ENCODE measurements around the gene SSBP3.
"Not testable (repeated sequence)": the region's sequence is repeated elsewhere in the genome, so short reads cannot be mapped to it uniquely, and the experiment has no call there.

SSBP3 gene

DNA sequence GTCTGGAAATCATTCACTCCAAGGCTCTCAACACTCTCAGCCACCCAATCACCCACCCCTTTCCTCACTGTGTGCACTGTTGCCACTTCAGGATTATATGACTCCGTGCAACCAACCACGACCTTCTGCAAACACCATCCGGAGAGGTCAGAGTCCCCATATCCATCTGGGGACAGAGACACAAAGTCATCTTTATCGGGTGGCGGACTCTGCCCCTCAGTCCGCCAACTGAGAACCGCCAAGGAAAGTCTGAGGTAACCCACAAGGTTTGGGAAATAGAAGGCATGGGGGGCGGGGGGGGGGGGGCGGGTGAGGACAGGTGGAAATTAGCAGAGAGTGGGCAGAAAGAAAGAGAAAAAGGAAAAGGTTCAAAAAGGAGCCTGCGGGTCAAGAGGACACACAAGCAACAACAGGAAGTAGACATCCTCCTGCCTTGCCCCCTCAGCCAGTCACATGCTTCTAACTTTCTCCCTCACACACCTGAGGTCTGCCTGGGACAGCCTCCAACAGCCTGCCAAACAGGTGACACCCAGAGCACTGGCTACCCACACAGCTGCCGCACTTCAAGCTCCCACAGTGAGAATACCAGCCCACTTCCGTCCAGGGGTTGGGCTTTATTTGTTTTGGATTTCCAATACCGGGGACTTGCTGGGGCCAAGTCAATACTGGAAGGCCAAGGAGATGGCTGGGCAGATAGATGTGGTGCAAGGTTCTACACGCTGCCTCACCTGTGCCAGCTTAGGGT is 58.1 kb downstream of the SSBP3 start:
- peak; percentile 94 for DNase-seq

- no peak for DNase-seq
Measured at GRCh38 chr1:54347261-54347954, 58.8 kb downstream of the SSBP3 start.

GRCh38 chr1:54345548-54345947 is 60.6 kb downstream of the SSBP3 start:
- DNase-seq, result not testable (repeated sequence)

DNA sequence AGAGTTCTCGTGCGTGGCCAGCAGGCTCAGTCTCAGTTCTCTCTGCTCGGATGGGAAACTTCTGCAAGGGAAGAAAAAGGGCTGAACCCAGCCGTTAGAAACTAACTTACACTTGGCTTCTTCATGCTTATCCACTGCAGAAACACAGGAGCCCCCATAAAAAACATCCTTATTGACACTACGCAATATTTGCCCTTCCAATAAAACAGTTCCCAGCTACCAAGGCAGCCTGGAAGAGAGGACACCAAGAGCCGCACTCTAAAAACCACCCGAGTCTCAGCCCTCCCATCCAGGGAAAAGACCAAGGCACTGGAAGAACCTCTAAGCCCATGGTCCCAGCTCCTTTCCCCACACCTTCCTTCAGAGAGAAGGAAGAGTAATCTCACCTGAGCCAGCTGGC is 61.1 kb downstream of the SSBP3 start:
- no peak for DNase-seq

GRCh38 chr1:54342742-54343687 is 63.2 kb downstream of the SSBP3 start:
- no peak for DNase-seq

- DNase-seq, result peak; percentile 76
Measured at GRCh38 chr1:54342288-54342687, 63.9 kb downstream of the SSBP3 start.

- no peak for DNase-seq
Measured at GRCh38 chr1:54341763-54342162, 64.4 kb downstream of the SSBP3 start.

DNA sequence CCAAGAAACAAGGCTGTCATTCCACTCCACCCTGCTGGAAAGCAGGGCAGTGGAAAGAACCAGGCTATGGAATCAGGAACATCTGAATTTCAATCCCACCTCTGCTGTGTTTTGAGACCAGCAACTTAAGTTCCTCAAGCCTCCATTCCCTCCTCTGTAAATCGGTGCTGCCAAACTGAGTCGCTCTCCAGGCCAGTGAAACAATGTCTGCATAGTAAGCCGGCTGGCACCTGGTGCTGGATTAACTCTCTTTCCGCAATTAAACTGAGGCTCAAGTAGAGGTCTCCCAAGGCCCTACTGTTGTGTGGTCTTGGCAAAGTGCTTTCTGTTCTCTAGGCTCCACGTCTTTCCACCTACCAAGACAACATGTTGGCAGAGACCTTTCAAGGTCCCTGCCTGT is 65.3 kb downstream of the SSBP3 start:
- DNase-seq, result no peak

- no peak for DNase-seq
Measured at GRCh38 chr1:54340434-54340833, 65.8 kb downstream of the SSBP3 start.

- DNase-seq, result no peak
Measured at GRCh38 chr1:54339126-54339525, 67.1 kb downstream of the SSBP3 start.

- DNase-seq, result no peak
Measured at GRCh38 chr1:54338464-54338863, 67.7 kb downstream of the SSBP3 start.

DNA sequence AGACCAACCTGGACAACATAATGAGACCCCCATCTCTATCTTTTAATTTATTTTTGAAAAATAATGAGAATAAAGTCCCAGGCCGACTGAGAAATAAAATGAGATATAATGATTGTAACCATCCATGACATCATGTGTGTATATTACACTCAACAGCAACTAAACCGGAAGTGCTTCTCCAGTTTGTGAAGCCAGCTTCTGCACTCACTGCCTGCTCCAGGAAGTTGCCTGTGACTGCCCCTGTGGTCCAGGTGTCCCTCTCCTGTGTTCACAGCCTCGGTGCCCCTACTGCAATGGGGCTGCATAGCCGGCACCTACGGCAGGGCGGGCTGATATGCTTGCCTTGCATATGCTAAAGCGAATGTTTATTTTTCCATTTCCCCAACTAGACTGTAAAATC is 68.3 kb downstream of the SSBP3 start:
- DNase-seq, result peak; percentile 92

GRCh38 chr1:54337034-54337433 is 69.2 kb downstream of the SSBP3 start:
- DNase-seq, result no peak

DNA sequence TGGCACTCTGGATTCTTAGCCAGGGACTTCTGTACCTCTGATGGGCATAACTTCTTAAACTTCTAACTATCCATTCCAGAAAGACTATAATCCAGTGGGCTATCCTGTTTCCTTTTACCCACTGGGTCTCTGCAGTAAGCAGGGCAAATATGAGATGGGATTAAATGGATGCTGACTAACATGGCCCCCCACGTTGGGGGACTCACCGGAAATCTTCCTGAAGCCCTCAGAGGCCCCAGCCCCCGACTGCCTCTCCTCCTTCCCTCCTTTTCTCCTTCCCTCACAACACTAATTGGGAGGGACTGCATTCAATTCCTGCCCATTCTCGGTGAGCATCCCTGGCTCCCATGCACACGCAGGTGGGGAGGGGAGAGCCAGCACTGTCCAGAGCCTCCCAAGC is 70.1 kb downstream of the SSBP3 start:
- DNase-seq, result no peak

GRCh38 chr1:54335755-54336108 is 70.5 kb downstream of the SSBP3 start:
- peak; percentile 58 for DNase-seq

GRCh38 chr1:54335011-54335754 is 71.0 kb downstream of the SSBP3 start:
- DNase-seq, result peak; percentile 45

GRCh38 chr1:54332781-54333585 is 73.2 kb downstream of the SSBP3 start:
- DNase-seq, result peak; percentile 64

DNA sequence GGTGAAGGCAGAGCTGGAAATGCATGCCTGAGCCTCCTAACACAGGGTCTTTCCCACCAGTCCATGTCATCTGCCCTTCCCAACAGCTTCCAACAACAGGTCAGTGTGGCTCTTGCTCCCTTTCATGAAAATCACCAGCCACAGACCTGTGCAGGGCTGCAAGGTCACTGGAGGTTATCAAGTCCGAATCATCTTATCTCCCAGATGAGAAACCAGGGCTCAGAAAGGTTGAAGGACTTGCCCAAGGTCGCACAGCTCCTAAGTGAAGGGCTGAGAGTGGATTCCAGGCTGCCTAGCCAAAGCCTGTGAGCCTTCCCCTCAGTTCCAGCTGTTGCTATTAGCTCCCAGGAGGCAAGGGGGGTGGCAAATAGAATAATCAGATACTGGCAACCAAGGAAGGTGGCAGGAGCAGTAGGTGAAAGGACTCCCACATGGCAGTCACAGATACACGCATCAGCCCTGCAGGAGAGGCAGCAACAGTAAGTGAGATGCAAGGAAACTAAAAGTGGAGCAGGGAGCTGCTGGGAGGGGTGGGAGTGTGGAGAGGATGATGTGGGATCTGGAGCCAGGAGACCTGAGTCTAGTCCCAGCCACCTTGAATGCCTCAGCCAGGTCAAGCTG is 74.2 kb downstream of the SSBP3 start:
- DNase-seq, result no peak

- peak; percentile 73 for DNase-seq
Measured at GRCh38 chr1:54331091-54331772, 75.0 kb downstream of the SSBP3 start.

GRCh38 chr1:54329312-54330003 is 76.7 kb downstream of the SSBP3 start:
- no peak for DNase-seq
